Lung (tissue), 12 donors: ENCODE measurements around the gene RSPH1. TPM values are rescaled to one million over a fixed set of nuclear protein-coding genes. Genes with fewer than 3 reads are reported as not detected.

Experiments
- ATAC-seq: fragments of 200-7000 bp; cut with Tn5 transposase; one replicate; pipeline ENCODE4 v1.9.1; 2020; ENCODE audit warnings: moderate number of reproducible peaks; ENCODE audit not compliant: insufficient read depth, low FRiP score
- DNase-seq, 3 donors: peaks; one replicate each; pipeline ENCODE4 v3.0.0-alpha.2; 2013 to 2017
- H3K27ac ChIP-seq, 2 donors: one replicate each; pipeline ENCODE4 v1.5.1; 2013; ENCODE audit warnings: mild to moderate bottlenecking in 2 of 2, moderate library complexity in 2 of 2, control low read depth in 1 of 2, inconsistent platforms in 1 of 2, low read depth in 1 of 2, low read length in 1 of 2
- H3K27me3 ChIP-seq, 3 donors: one replicate each; pipeline ENCODE4 v1.5.1; 2013; ENCODE audit warnings: low read length in 2 of 3; ENCODE audit not compliant: control insufficient read depth in 3 of 3, insufficient read depth in 3 of 3
- H3K36me3 ChIP-seq, 4 donors: one replicate each; pipeline ENCODE4 v1.5.1; 2013; ENCODE audit warnings: low read length in 4 of 4, mild to moderate bottlenecking in 1 of 4, moderate library complexity in 1 of 4; ENCODE audit not compliant: control insufficient read depth in 4 of 4, insufficient read depth in 4 of 4
- H3K4me1 ChIP-seq, 5 donors: one replicate each; pipeline ENCODE4 v1.5.1; 2013; ENCODE audit warnings: low read length in 5 of 5, mild to moderate bottlenecking in 2 of 5, moderate library complexity in 1 of 5; ENCODE audit not compliant: control insufficient read depth in 5 of 5, insufficient read depth in 5 of 5
- H3K4me3 ChIP-seq: one replicate; pipeline ENCODE4 v1.5.1; 2013; ENCODE audit warnings: mild to moderate bottlenecking, control low read depth, moderate library complexity
- H3K9ac ChIP-seq, 2 donors: one replicate each; pipeline ENCODE4 v1.5.1; 2013; ENCODE audit warnings: low read length in 2 of 2, control low read depth in 1 of 2; ENCODE audit not compliant: insufficient read depth in 1 of 2
- H3K9me3 ChIP-seq, 4 donors: one replicate each; pipeline ENCODE4 v1.5.1; 2013; ENCODE audit warnings: low read length in 3 of 4, mild to moderate bottlenecking in 1 of 4, moderate library complexity in 1 of 4; ENCODE audit not compliant: control insufficient read depth in 4 of 4, insufficient read depth in 3 of 4
- WGBS, 2 donors: extraction: QIAGEN DNeasy Blood & Tissue Kit; methylation state at CpG; one replicate each; pipeline ENCODE4 v1.1.7; 2013; 5-methylcytosine and 5-hydroxymethylcytosine counted together
- polyA plus RNA-seq, 2 donors: library from polyadenylated mRNA; stranded (reverse); fragments of 200-250 nt; gene quantifications; one replicate each; pipeline ENCODE4 v1.2.1, GENCODE V29; 2013
- total RNA-seq, 2 donors: library from RNA; depleted of rRNA in 1 of 2; stranded (reverse); fragments of >200 nt in 1 of 2; gene quantifications; one replicate each; pipeline ENCODE4 v1.2.1, GENCODE V29; 2014 to 2021
- TF ChIP-seq, protein P1 (sequence below): IDR thresholded peaks from 2 replicates; pipeline ENCODE4 v1.5.1; 2012; ENCODE audit warnings: mild to moderate bottlenecking; ENCODE audit errors: control extremely low read depth, extremely low read depth
- donor health status: control.
- donor health status: control.
- donor health status: Bipolar disorder and iron deficiency.
- donor health status: healthy.
- donor health status: DM: yes; HTN: yes; CAD: no.

The RSPH1 gene
- total and polyA plus RNA-seq, 4 donors: 17.6 to 46.9 (median 27.7) TPM

GRCh38 chr21:42537106-42537742, 41.2 kb upstream of the RSPH1 start:
- Histone ChIP-seq H3K27me3 (no peaks in the 10 kb centered on the region), H3K9me3 (no peaks in the 10 kb centered on the region), H3K4me1 (peaks cover 0 to 14% (median 0%) of the 10 kb centered on the region in 5 donors), H3K4me3 (no peak overlapping the region), H3K9ac (no peak overlapping the region), H3K36me3 (peaks cover 0 to 30% (median 0%) of the 10 kb centered on the region in 4 donors), H3K27ac (no peak overlapping the region)
- WGBS, 2 donors: 87 to 91% methylated on average over 4 of the region's 4 CpGs
- no peak for ATAC-seq
- TF ChIP-seq, protein P1, sequence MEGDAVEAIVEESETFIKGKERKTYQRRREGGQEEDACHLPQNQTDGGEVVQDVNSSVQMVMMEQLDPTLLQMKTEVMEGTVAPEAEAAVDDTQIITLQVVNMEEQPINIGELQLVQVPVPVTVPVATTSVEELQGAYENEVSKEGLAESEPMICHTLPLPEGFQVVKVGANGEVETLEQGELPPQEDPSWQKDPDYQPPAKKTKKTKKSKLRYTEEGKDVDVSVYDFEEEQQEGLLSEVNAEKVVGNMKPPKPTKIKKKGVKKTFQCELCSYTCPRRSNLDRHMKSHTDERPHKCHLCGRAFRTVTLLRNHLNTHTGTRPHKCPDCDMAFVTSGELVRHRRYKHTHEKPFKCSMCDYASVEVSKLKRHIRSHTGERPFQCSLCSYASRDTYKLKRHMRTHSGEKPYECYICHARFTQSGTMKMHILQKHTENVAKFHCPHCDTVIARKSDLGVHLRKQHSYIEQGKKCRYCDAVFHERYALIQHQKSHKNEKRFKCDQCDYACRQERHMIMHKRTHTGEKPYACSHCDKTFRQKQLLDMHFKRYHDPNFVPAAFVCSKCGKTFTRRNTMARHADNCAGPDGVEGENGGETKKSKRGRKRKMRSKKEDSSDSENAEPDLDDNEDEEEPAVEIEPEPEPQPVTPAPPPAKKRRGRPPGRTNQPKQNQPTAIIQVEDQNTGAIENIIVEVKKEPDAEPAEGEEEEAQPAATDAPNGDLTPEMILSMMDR: no peak
- DNase-seq: no peak

DNA sequence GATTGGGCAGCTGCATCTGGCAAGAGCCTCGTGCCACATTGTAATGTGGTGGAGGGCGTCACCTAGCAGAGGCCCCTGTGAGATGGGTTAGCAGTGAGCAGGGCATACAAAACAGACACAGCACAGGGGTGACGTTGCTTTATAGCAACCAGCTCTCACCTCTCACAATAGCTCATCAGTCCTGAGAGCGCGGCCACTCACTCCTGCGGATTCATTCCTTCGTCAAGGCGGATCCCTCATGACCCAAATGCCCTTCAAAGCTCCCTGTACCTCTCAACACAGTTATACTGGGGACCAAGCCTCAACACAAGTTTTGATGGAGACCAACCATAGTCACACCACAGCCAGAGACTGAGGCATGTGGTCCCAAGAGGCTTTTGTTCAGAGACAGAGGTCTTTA, 40.6 kb upstream of the RSPH1 start:
- Histone ChIP-seq H3K9ac (no peak overlapping the region), H3K36me3 (peaks cover 0 to 29% (median 0%) of the 10 kb centered on the region in 4 donors), H3K27me3 (no peaks in the 10 kb centered on the region), H3K4me1 (peaks cover 0 to 18% (median 0%) of the 10 kb centered on the region in 5 donors), H3K27ac (no peak overlapping the region), H3K4me3 (no peak overlapping the region), H3K9me3 (no peaks in the 10 kb centered on the region)
- 97% methylated on average over 8 of the region's 8 CpGs for WGBS, 2 donors
- no peak for DNase-seq
- TF ChIP-seq, protein P1: no peak
- ATAC-seq: no peak

DNA sequence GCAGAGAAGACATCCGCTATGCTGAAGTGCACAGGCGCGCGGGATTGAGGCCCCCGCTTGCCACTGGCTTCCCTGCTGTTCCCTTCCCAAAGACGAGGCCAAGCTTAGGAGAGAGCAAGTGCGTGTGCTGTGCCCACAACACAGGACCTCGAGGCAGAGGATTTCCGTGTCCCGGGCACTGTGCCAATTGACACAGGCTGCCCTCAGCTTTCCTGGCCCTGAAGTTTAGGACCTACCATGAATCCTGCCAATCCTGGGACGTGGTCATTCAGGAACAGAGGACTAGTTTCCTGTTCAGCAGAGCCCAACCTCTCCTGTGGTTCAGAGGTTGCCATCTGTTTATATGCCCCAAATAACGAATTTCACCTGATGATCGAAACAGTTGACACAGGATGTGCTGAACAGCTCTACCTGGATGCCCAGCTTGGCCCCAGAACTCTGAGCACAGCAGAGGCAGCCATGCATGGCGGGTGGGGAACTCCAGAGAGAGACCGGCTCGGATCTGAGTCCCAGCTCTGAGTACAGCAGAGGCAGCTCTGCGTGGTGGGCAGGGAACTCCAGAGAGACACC, 39.7 kb upstream of the RSPH1 start:
- no peak for DNase-seq
- WGBS, 2 donors: 70 to 74% methylated on average over 17 of the region's 17 CpGs
- H3K27me3 ChIP-seq: no peaks in the 10 kb centered on the region
- no peak for ATAC-seq
- no peak overlapping the region for H3K4me3 ChIP-seq
- TF ChIP-seq, protein P1: no peak
- no peaks in the 10 kb centered on the region for H3K9me3 ChIP-seq
- H3K9ac ChIP-seq: no peak overlapping the region
- peaks cover 0 to 18% (median 7%) of the 10 kb centered on the region in 5 donors for H3K4me1 ChIP-seq
- peaks cover 0 to 24% (median 0%) of the 10 kb centered on the region in 4 donors for H3K36me3 ChIP-seq
- no peak overlapping the region for H3K27ac ChIP-seq
